ENCODE data around the gene FALEC. TPM values are rescaled to one million over a fixed set of nuclear protein-coding genes. Genes with fewer than 3 reads are reported as not detected.

The FALEC gene
- total and polyA plus RNA-seq, 9 of the 15 experiments (the other 6 are each of a cell fraction or from before 2014, with no cell fraction given): 0.15 to 1.8 (median 0.53) TPM; not detected in 5

DNA sequence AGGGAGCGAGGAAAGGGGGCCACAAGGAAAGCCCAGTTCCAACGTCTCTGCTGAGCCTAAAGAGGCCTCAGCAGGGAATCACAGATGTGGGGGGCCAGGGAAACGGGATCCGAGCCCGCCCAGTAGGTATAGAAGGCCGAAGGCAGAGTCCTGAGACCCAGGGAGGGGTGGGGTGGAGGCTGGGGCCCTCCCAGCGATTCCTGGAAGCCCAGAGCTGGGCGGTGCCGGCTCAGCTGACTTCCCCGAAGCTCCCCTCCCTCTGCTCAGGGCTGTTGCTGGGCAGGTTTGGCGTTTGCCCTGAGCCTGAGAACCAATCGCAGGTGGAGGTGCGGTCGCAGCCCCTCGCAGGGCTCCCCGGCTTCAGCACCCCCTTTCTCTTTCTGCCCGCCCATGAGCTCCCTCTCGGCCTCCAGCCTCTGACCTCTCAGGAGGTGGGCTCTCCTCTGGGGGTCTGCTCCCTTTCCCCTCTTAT, 46.5 kb downstream of the FALEC start (continued):
- TF ChIP-seq, protein P1, sequence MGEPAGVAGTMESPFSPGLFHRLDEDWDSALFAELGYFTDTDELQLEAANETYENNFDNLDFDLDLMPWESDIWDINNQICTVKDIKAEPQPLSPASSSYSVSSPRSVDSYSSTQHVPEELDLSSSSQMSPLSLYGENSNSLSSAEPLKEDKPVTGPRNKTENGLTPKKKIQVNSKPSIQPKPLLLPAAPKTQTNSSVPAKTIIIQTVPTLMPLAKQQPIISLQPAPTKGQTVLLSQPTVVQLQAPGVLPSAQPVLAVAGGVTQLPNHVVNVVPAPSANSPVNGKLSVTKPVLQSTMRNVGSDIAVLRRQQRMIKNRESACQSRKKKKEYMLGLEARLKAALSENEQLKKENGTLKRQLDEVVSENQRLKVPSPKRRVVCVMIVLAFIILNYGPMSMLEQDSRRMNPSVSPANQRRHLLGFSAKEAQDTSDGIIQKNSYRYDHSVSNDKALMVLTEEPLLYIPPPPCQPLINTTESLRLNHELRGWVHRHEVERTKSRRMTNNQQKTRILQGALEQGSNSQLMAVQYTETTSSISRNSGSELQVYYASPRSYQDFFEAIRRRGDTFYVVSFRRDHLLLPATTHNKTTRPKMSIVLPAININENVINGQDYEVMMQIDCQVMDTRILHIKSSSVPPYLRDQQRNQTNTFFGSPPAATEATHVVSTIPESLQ (CRISPR knock-in tag; IDR thresholded peaks at IDR 0.05): no peak
- no peak for TF ChIP-seq KLF10 (CRISPR knock-in tag; IDR thresholded peaks at IDR 0.05)
- no peak for TF ChIP-seq TSC22D4 (tag; IDR thresholded peaks at IDR 0.05)
- TF ChIP-seq SRSF9 (IDR thresholded peaks at IDR 0.05; ENCODE audit: borderline replicate concordance, low read depth, low read length): no peak
- no peak for TF ChIP-seq ADNP (tag; IDR thresholded peaks at IDR 0.05)
- TF ChIP-seq, protein P2, sequence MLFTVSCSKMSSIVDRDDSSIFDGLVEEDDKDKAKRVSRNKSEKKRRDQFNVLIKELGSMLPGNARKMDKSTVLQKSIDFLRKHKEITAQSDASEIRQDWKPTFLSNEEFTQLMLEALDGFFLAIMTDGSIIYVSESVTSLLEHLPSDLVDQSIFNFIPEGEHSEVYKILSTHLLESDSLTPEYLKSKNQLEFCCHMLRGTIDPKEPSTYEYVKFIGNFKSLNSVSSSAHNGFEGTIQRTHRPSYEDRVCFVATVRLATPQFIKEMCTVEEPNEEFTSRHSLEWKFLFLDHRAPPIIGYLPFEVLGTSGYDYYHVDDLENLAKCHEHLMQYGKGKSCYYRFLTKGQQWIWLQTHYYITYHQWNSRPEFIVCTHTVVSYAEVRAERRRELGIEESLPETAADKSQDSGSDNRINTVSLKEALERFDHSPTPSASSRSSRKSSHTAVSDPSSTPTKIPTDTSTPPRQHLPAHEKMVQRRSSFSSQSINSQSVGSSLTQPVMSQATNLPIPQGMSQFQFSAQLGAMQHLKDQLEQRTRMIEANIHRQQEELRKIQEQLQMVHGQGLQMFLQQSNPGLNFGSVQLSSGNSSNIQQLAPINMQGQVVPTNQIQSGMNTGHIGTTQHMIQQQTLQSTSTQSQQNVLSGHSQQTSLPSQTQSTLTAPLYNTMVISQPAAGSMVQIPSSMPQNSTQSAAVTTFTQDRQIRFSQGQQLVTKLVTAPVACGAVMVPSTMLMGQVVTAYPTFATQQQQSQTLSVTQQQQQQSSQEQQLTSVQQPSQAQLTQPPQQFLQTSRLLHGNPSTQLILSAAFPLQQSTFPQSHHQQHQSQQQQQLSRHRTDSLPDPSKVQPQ (CRISPR knock-in tag; IDR thresholded peaks at IDR 0.05; ENCODE audit: borderline replicate concordance): no peak
- no peak for TF ChIP-seq ZFP1 (CRISPR knock-in tag; IDR thresholded peaks at IDR 0.05)
- TF ChIP-seq ARNT (IDR thresholded peaks at IDR 0.05): no peak
- TF ChIP-seq, protein P3, sequence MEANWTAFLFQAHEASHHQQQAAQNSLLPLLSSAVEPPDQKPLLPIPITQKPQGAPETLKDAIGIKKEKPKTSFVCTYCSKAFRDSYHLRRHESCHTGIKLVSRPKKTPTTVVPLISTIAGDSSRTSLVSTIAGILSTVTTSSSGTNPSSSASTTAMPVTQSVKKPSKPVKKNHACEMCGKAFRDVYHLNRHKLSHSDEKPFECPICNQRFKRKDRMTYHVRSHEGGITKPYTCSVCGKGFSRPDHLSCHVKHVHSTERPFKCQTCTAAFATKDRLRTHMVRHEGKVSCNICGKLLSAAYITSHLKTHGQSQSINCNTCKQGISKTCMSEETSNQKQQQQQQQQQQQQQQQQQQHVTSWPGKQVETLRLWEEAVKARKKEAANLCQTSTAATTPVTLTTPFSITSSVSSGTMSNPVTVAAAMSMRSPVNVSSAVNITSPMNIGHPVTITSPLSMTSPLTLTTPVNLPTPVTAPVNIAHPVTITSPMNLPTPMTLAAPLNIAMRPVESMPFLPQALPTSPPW (CRISPR knock-in tag; IDR thresholded peaks at IDR 0.05): peak; percentile 95
- 0 out of 2 replicates have a peak, but pooled peaks have one; percentile 52 for TF ChIP-seq ZNF589 (CRISPR knock-in tag; IDR thresholded peaks at IDR 0.05; ENCODE audit: low read depth)
- TF ChIP-seq, protein P4, sequence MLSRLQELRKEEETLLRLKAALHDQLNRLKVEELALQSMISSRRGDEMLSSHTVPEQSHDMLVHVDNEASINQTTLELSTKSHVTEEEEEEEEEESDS (CRISPR knock-in tag; IDR thresholded peaks at IDR 0.05): no peak
- TF ChIP-seq C11orf30 (IDR thresholded peaks at IDR 0.05; ENCODE audit: low read depth): no peak
- TF ChIP-seq ZNF431 (CRISPR knock-in tag; IDR thresholded peaks at IDR 0.05): no peak
- TF ChIP-seq ZNF586 (CRISPR knock-in tag; conservative IDR thresholded peaks at IDR 0.05): no peak
- no peak for TF ChIP-seq SIRT6 (IDR thresholded peaks at IDR 0.05; ENCODE audit: low read depth, low read length)
- TF ChIP-seq LEF1 (IDR thresholded peaks at IDR 0.05): no peak
- TF ChIP-seq, protein P5, sequence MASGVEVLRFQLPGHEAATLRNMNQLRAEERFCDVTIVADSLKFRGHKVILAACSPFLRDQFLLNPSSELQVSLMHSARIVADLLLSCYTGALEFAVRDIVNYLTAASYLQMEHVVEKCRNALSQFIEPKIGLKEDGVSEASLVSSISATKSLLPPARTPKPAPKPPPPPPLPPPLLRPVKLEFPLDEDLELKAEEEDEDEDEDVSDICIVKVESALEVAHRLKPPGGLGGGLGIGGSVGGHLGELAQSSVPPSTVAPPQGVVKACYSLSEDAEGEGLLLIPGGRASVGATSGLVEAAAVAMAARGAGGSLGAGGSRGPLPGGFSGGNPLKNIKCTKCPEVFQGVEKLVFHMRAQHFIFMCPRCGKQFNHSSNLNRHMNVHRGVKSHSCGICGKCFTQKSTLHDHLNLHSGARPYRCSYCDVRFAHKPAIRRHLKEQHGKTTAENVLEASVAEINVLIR (CRISPR knock-in tag; IDR thresholded peaks at IDR 0.05): no peak
- no peak for TF ChIP-seq FIP1L1 (IDR thresholded peaks at IDR 0.05; ENCODE audit: low read depth, low read length, poor library complexity, severe bottlenecking)
- TF ChIP-seq RBBP5 (IDR thresholded peaks at IDR 0.05; ENCODE audit: borderline replicate concordance, insufficient read depth, low read length, poor library complexity, severe bottlenecking): no peak
- TF ChIP-seq PCBP2 (IDR thresholded peaks at IDR 0.05; ENCODE audit: low read depth, low read length, poor library complexity, severe bottlenecking): no peak
- no peak for TF ChIP-seq ZNF717 (CRISPR knock-in tag; IDR thresholded peaks at IDR 0.05)
- TF ChIP-seq SNIP1 (IDR thresholded peaks at IDR 0.05; ENCODE audit: low read depth): no peak
- no peak for TF ChIP-seq KAT2B (IDR thresholded peaks at IDR 0.05; ENCODE audit: low read depth, low read length)

Data from K562 (cell line).